Mesothelial cell of epicardium (in vitro differentiated cells): ENCODE data around the gene TRIP10. TPM values are rescaled to one million over a fixed set of nuclear protein-coding genes. Genes with fewer than 3 reads are reported as not detected.

Source experiments
- DNase-seq, 2 experiments: peaks; one replicate each; pipeline ENCODE4 v3.0.0; 2021; ENCODE audit warnings: low spot score in 2 of 2; ENCODE audit not compliant: unreplicated experiment in 2 of 2
- H3K27ac Mint-ChIP-seq: 2 replicates; pipeline ENCODE4 v1.8.0; 2021; ENCODE audit warnings: mixed read lengths
- H3K27me3 Mint-ChIP-seq: 2 replicates; pipeline ENCODE4 v1.8.0; 2021; ENCODE audit warnings: low read depth, mixed read lengths
- H3K36me3 Mint-ChIP-seq: 2 replicates; pipeline ENCODE4 v1.8.0; 2021; ENCODE audit warnings: mixed read lengths
- H3K4me1 Mint-ChIP-seq: 2 replicates; pipeline ENCODE4 v1.8.0; 2021; ENCODE audit warnings: mixed read lengths
- H3K4me3 Mint-ChIP-seq: 2 replicates; pipeline ENCODE4 v1.8.0; 2021; ENCODE audit warnings: mild to moderate bottlenecking, moderate library complexity, mixed read lengths
- H3K9me3 Mint-ChIP-seq: 2 replicates; pipeline ENCODE4 v1.8.0; 2021; ENCODE audit warnings: mixed read lengths
- total RNA-seq: library from RNA; stranded (reverse); gene quantifications from 3 replicates; pipeline ENCODE4 v1.2.1, GENCODE V29; 2021
- TF ChIP-seq, protein P1 (sequence below): fragments of 200-600 bp; sonication (generic); IDR thresholded peaks from one replicate; pipeline ENCODE4 v1.5.0; 2021; ENCODE audit warnings: antibody characterized with exemption; ENCODE audit not compliant: unreplicated experiment

The TRIP10 gene
- total RNA-seq, 1 donor from 2014 or later = 73.2 TPM

DNA sequence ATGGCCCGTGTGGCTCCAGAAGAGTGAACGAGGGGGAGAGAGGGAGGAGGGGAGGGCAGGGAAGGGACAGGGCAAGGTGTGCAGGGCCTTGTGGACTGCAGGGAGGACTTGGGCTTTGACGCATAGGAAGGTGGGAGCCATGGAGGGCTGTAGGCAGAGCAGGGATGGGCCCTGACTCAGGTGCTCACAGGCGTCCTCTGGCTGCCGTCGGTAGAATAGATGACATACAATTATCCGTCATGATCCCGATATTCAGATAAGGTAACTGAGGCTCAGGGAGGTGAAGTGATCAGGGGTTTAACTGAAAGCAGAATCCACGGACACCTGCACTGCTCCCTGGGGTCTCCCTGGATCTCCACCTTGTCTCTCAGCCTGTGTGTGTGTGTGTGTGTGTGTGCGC is 22.4 kb upstream of the TRIP10 start:
- no peaks in the 10 kb centered on the region for H3K36me3 Mint-ChIP-seq
- H3K4me3 Mint-ChIP-seq = no peak overlapping the region
- peaks cover 22% of the 10 kb centered on the region for H3K27me3 Mint-ChIP-seq
- DNase-seq = no peak
- no peaks in the 10 kb centered on the region for H3K9me3 Mint-ChIP-seq
- H3K27ac Mint-ChIP-seq = no peak overlapping the region
- TF ChIP-seq, protein P1, sequence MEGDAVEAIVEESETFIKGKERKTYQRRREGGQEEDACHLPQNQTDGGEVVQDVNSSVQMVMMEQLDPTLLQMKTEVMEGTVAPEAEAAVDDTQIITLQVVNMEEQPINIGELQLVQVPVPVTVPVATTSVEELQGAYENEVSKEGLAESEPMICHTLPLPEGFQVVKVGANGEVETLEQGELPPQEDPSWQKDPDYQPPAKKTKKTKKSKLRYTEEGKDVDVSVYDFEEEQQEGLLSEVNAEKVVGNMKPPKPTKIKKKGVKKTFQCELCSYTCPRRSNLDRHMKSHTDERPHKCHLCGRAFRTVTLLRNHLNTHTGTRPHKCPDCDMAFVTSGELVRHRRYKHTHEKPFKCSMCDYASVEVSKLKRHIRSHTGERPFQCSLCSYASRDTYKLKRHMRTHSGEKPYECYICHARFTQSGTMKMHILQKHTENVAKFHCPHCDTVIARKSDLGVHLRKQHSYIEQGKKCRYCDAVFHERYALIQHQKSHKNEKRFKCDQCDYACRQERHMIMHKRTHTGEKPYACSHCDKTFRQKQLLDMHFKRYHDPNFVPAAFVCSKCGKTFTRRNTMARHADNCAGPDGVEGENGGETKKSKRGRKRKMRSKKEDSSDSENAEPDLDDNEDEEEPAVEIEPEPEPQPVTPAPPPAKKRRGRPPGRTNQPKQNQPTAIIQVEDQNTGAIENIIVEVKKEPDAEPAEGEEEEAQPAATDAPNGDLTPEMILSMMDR = no peak
- H3K4me1 Mint-ChIP-seq = peaks cover 11% of the 10 kb centered on the region

DNA sequence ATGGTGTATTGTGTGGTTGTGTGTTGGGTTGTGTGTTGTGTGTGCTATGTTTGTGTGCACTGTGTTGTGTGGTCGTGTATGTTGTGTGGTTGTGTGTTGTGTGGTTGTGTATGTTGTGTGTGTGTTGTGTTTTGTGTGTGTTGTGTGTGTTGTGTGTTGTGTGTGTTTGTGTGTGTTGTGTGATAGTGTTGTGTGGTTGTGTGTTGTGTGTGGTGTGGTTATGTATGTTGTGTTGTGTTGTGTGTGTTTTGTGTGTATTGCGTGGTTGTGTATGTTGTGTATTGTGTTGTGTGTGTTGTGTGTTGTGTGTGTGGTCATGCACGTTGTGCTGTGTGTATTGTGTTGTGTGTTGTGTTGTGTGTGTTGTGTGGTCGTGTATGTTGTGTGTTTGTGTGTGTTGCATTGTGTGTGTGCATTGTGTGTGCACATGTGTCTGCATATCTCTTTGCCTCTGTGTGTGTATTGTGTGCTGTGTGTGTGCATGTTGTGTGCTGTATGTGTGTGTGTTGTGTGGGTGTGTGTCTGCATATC is 22.0 kb upstream of the TRIP10 start:
- peaks cover 17% of the 10 kb centered on the region for H3K27me3 Mint-ChIP-seq
- no peak overlapping the region for H3K27ac Mint-ChIP-seq
- no peak for DNase-seq
- H3K4me3 Mint-ChIP-seq = no peak overlapping the region
- no peaks in the 10 kb centered on the region for H3K36me3 Mint-ChIP-seq
- H3K9me3 Mint-ChIP-seq = no peaks in the 10 kb centered on the region
- TF ChIP-seq, protein P1 = no peak
- peaks cover 13% of the 10 kb centered on the region for H3K4me1 Mint-ChIP-seq

DNA sequence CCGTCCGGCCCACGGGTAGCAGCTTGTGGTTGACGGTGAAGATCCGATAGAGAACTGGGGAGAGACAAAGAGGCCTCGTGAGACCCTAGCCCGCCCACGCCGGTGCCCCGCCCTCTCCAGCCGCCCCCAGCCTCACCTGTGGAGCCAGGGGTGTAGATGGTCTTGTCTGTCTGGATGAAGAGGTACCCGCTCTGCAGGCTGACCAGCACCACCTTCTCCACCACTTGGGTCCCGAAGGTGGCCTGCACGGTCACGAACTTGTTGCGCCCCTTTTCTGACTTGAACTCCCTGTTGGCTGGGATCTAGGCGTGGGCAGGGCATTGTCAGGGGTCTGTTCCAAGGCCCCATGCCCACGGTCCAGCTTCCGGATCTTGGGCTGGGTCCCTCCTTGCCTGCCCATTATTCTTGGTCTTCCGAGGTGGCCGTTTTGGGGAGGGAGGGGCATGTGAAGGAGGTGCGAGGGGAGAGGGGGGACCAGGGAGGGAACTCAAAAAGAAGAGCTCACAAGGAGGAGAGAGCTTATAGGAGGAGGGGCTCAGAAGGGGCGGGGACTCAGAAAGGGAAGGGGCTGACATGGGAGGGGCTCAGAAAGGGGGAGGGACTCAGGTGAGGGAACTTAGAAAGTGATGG is 21.3 kb upstream of the TRIP10 start:
- peaks cover 11% of the 10 kb centered on the region for H3K27me3 Mint-ChIP-seq
- no peak overlapping the region for H3K4me3 Mint-ChIP-seq
- peaks cover 17% of the 10 kb centered on the region for H3K4me1 Mint-ChIP-seq
- H3K9me3 Mint-ChIP-seq = no peaks in the 10 kb centered on the region
- TF ChIP-seq, protein P1 = no peak
- no peak for DNase-seq
- H3K36me3 Mint-ChIP-seq = no peaks in the 10 kb centered on the region
- H3K27ac Mint-ChIP-seq = no peak overlapping the region

DNA sequence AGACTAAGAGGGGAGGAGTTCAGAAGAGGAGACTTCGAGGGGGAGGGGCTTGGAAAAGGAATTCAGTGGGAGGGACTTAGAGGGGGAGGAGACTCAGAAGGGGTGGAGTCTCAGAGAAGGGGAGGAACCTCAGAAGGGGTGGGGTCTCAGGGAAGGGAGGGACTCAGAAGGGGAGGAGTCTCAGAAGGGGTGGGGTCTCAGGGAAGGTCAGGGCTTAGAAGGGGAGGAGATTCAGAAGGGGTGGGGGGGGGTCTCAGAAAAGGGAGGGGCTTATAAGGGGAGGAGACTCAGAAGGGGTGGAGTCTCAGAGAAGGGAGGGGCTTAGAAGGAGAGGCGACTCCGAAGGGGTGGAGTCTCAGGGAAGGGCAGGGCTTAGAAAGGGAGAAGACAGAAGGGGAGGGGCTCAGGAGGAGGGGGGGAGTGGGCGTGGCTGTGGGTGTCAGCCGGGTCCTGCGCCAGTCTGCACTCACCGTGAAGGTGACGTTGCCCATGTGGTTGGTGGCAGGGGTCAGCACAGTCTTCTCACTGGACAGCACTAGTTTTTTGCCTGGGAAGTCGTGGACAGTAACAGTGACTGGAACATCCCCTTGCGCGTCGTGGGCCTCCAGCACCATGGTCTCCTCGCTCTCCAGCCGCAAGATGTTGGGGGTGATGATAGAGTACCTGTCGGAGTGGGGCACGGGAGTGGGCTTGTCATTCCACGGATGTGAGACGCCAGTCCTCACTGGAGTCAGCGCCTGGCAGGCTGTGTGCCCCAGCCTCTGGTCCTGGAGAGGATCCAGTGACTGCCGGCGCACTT is 20.5 kb upstream of the TRIP10 start:
- no peak overlapping the region for H3K4me3 Mint-ChIP-seq
- no peaks in the 10 kb centered on the region for H3K9me3 Mint-ChIP-seq
- peaks cover 11% of the 10 kb centered on the region for H3K27me3 Mint-ChIP-seq
- no peak for DNase-seq
- TF ChIP-seq, protein P1 = no peak
- H3K4me1 Mint-ChIP-seq = peaks cover 21% of the 10 kb centered on the region
- no peaks in the 10 kb centered on the region for H3K36me3 Mint-ChIP-seq
- no peak overlapping the region for H3K27ac Mint-ChIP-seq

DNA sequence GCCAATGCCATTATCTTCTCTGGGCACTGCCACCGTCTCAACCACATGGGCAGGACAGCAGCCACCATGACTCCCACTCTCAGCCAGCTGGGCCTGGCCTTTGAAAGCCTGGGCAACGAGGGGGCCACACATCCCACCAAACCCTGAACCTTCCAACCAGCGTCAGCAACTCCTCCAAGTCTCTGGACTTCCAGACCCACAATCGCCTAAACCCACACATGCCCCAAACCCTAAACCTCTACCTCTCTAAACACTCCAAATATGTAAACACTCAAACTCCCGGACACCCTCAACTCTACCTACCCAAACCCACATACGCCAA is 20.0 kb upstream of the TRIP10 start:
- no peak overlapping the region for H3K4me3 Mint-ChIP-seq
- no peak for DNase-seq
- peaks cover 21% of the 10 kb centered on the region for H3K4me1 Mint-ChIP-seq
- H3K27ac Mint-ChIP-seq = no peak overlapping the region
- TF ChIP-seq, protein P1 = no peak
- H3K36me3 Mint-ChIP-seq = no peaks in the 10 kb centered on the region
- no peaks in the 10 kb centered on the region for H3K9me3 Mint-ChIP-seq
- H3K27me3 Mint-ChIP-seq = peaks cover 5% of the 10 kb centered on the region
